DMS114 treated with DMSO at 0.1 percent for 48 hours (cell line): Measurements from ENCODE around the gene DPP9.
"Not testable (repeated sequence)": the region's sequence is repeated elsewhere in the genome, so short reads cannot be mapped to it uniquely, and the experiment has no call there.

Experiments
- DNase-seq: peaks from one replicate; lab custom pipeline; 2025; ENCODE audit not compliant: unreplicated experiment; lab: John Stamatoyannopoulos, UW

DPP9 gene

GRCh38 chr19:4742723-4743646, 19.3 kb upstream of the DPP9 start:
- no peak for DNase-seq

GRCh38 chr19:4740092-4740491, 16.4 kb upstream of the DPP9 start:
- no peak for DNase-seq

GRCh38 chr19:4738734-4739133, 15.1 kb upstream of the DPP9 start:
- no peak for DNase-seq

GRCh38 chr19:4737955-4738600, 14.4 kb upstream of the DPP9 start:
- DNase-seq = no peak

- DNase-seq = no peak
These were observed 10.2 kb upstream of the DPP9 start for GRCh38 chr19:4733755-4734345.

- peak; percentile 39 for DNase-seq
These were observed 9.1 kb upstream of the DPP9 start for GRCh38 chr19:4732680-4733114.

GRCh38 chr19:4730740-4731171, 7.1 kb upstream of the DPP9 start:
- no peak for DNase-seq

GRCh38 chr19:4728871-4729270, 5.2 kb upstream of the DPP9 start:
- no peak for DNase-seq

- DNase-seq = no peak
These were observed 709 bp downstream of the DPP9 start for GRCh38 chr19:4722671-4723594.

- no peak for DNase-seq
These were observed 2.4 kb downstream of the DPP9 start for GRCh38 chr19:4721196-4721595.

- DNase-seq = no peak
These were observed 3.5 kb downstream of the DPP9 start for GRCh38 chr19:4720037-4720700.

GRCh38 chr19:4719499-4719866, 4.2 kb downstream of the DPP9 start:
- DNase-seq = no peak

GRCh38 chr19:4717966-4718701, 5.5 kb downstream of the DPP9 start:
- DNase-seq = no peak

GRCh38 chr19:4717191-4717965, 6.3 kb downstream of the DPP9 start:
- DNase-seq = no peak

- DNase-seq = no peak
These were observed 8.0 kb downstream of the DPP9 start for GRCh38 chr19:4715529-4716221.

GRCh38 chr19:4715178-4715528, 8.5 kb downstream of the DPP9 start:
- not testable (repeated sequence) for DNase-seq

- DNase-seq = no peak
These were observed 9.6 kb downstream of the DPP9 start for GRCh38 chr19:4714016-4714415.

- no peak for DNase-seq
These were observed 10.2 kb downstream of the DPP9 start for GRCh38 chr19:4713384-4713951.
